GM12878 (cell line): ENCODE results near the gene RPS2. TPM values are rescaled to one million over a fixed set of nuclear protein-coding genes. Genes with fewer than 3 reads are reported as not detected.

Experiments
- BCLAF1 ChIP-seq: fragments of 450-650 bp; IDR thresholded peaks from 2 replicates; pipeline ENCODE4 v1.6.1; 2017; ENCODE audit warnings: antibody characterized with exemption, mild to moderate bottlenecking, moderate library complexity
- BMI1 ChIP-seq: fragments of 450-650 bp; IDR thresholded peaks from 2 replicates; pipeline ENCODE4 v1.6.1; 2016; ENCODE audit warnings: mild to moderate bottlenecking, moderate library complexity, borderline replicate concordance
- CEBPB ChIP-seq, 2 experiments: fragments of 150-350 bp in 1 of 2; IDR thresholded peaks; 2 replicates each; pipeline ENCODE4 v1.6.1; 2012 to 2014; ENCODE audit warnings: low read depth in 2 of 2, low read length in 2 of 2, borderline replicate concordance in 1 of 2, inconsistent platforms in 1 of 2
- CHD1 ChIP-seq: IDR thresholded peaks from 2 replicates; pipeline ENCODE4 v1.6.1; 2012; ENCODE audit warnings: low read depth, low read length, improper control_type of control experiment
- CHD4 ChIP-seq: fragments of 200-600 bp; sonication (generic); IDR thresholded peaks from 2 replicates; pipeline ENCODE4 v1.6.1; 2016; ENCODE audit warnings: mild to moderate bottlenecking
- DPF2 ChIP-seq: fragments of 450-650 bp; IDR thresholded peaks from 2 replicates; pipeline ENCODE4 v1.6.1; 2017; ENCODE audit warnings: mild to moderate bottlenecking
- E2F8 ChIP-seq: fragments of 450-650 bp; IDR thresholded peaks from 2 replicates; pipeline ENCODE4 v1.6.1; 2018; ENCODE audit warnings: mild to moderate bottlenecking, low read depth, moderate library complexity; ENCODE audit not compliant: partially characterized antibody
- ETV6 ChIP-seq, 2 experiments: fragments of 450-650 bp in 1 of 2; IDR thresholded peaks in 1 of 2; conservative IDR thresholded peaks in 1 of 2; 2 replicates each; pipeline ENCODE4 v1.6.1; 2014; ENCODE audit warnings: antibody characterized with exemption in 1 of 2, borderline replicate concordance in 1 of 2, low read depth in 1 of 2, mild to moderate bottlenecking in 1 of 2, moderate library complexity in 1 of 2
- GATAD2B ChIP-seq: fragments of 450-650 bp; conservative IDR thresholded peaks from 2 replicates; pipeline ENCODE4 v1.6.1; 2017; ENCODE audit warnings: low read depth, mild to moderate bottlenecking, moderate library complexity
- IRF4 ChIP-seq: IDR thresholded peaks from 2 replicates; pipeline ENCODE4 v1.6.1; 2011; ENCODE audit warnings: low read depth, low read length
- MTA2 ChIP-seq: fragments of 450-650 bp; IDR thresholded peaks from 2 replicates; pipeline ENCODE4 v1.6.1; 2016; ENCODE audit warnings: low read depth, mild to moderate bottlenecking, moderate library complexity
- MTA3 ChIP-seq: IDR thresholded peaks from 2 replicates; pipeline ENCODE4 v1.6.1; 2012; ENCODE audit warnings: low read length, inconsistent platforms, borderline replicate concordance
- NBN ChIP-seq: fragments of 450-650 bp; IDR thresholded peaks from 2 replicates; pipeline ENCODE4 v1.6.1; 2016
- NR2F1 ChIP-seq: fragments of 450-650 bp; conservative IDR thresholded peaks from 2 replicates; pipeline ENCODE4 v1.6.1; 2017; ENCODE audit warnings: mild to moderate bottlenecking
- POU2F2 ChIP-seq: IDR thresholded peaks from 3 replicates; pipeline ENCODE4 v1.6.1; 2011; ENCODE audit warnings: low read depth, mild to moderate bottlenecking, low read length, borderline replicate concordance
- RAD51 ChIP-seq: fragments of 450-650 bp; IDR thresholded peaks from 2 replicates; pipeline ENCODE4 v1.6.1; 2016; ENCODE audit warnings: moderate library complexity, mild to moderate bottlenecking, inconsistent platforms
- SIN3A ChIP-seq: IDR thresholded peaks from 2 replicates; pipeline ENCODE4 v1.6.1; 2012; ENCODE audit warnings: low read depth, low read length, improper control_type of control experiment
- SMAD5 ChIP-seq: IDR thresholded peaks from 2 replicates; pipeline ENCODE4 v1.6.1; 2016; ENCODE audit warnings: antibody characterized with exemption, low read depth
- SPI1 ChIP-seq: IDR thresholded peaks from 2 replicates; pipeline ENCODE4 v1.6.1; 2011; ENCODE audit warnings: low read depth, mild to moderate bottlenecking, low read length, moderate library complexity, borderline replicate concordance; ENCODE audit not compliant: insufficient read depth
- SRF ChIP-seq, 2 experiments: IDR thresholded peaks; 2 replicates each; pipeline ENCODE4 v1.6.1; 2011; ENCODE audit warnings: low read depth in 2 of 2, low read length in 2 of 2, mild to moderate bottlenecking in 1 of 2, moderate library complexity in 1 of 2
- SUZ12 ChIP-seq: fragments of 200-600 bp; sonication (generic); IDR thresholded peaks from one replicate; pipeline ENCODE4 v1.6.1; 2018; ENCODE audit warnings: antibody characterized with exemption, mild to moderate bottlenecking; ENCODE audit not compliant: unreplicated experiment
- TCF7 ChIP-seq: IDR thresholded peaks from 2 replicates; pipeline ENCODE4 v1.6.1; 2014; ENCODE audit warnings: antibody characterized with exemption, borderline replicate concordance
- USF1 ChIP-seq: IDR thresholded peaks from 2 replicates; pipeline ENCODE4 v1.6.1; 2011; ENCODE audit warnings: borderline replicate concordance, low read depth, mild to moderate bottlenecking, moderate library complexity, mixed read lengths, low read length; ENCODE audit not compliant: insufficient read depth; ENCODE audit errors: extremely low read length
- ZNF207 ChIP-seq: fragments of 450-650 bp; IDR thresholded peaks from 2 replicates; pipeline ENCODE4 v1.6.1; 2014; ENCODE audit warnings: antibody characterized with exemption, mild to moderate bottlenecking, borderline replicate concordance
- ZNF384 ChIP-seq: IDR thresholded peaks from 2 replicates; pipeline ENCODE4 v1.6.1; 2012; ENCODE audit warnings: low read depth, mild to moderate bottlenecking, low read length, improper control_type of control experiment, borderline replicate concordance
- ZNF622 ChIP-seq: fragments of 450-650 bp; IDR thresholded peaks from 2 replicates; pipeline ENCODE4 v1.6.1; 2017; ENCODE audit warnings: mild to moderate bottlenecking, inconsistent platforms
- polyA plus RNA-seq, 11 experiments: library from polyadenylated mRNA; depleted of rRNA in 4 of 11; unstranded in 6 of 11; stranded (reverse) in 5 of 11; fragments of >200 nt; fragmentation: Nextera tagmentation in 4 of 11; fragmentation: Illumina TruSeq in 1 of 11; extraction: Ambion mirVana in 4 of 11; extraction: Trizol in 1 of 11; gene quantifications; 1 replicate in 1 of 11; 2 replicates in 10 of 11; pipeline versions ENCODE4 v1.2.1 to v1.2.3, GENCODE V29; 2011 to 2016; ENCODE audit warnings: inconsistent platforms in 2 of 11, missing spikeins in 2 of 11, low read depth in 1 of 11
- total RNA-seq, 4 experiments: library from RNA; depleted of rRNA in 3 of 4; stranded (reverse); fragments of >200 nt in 3 of 4; fragmentation: Illumina TruSeq in 1 of 4; extraction: Trizol in 1 of 4; gene quantifications; 2 replicates each; pipeline versions ENCODE4 v1.2.1 to v1.2.3, GENCODE V29; 2013 to 2021

The RPS2 gene
- total and polyA plus RNA-seq, 10 of the 15 experiments (the other 5 are each of a cell fraction or from before 2014, with no cell fraction given), result 1,295 to 7,121 (median 3,933) TPM

GRCh38 chr16:1959269-1960039 is 5.2 kb downstream of the RPS2 start, which contains the start of gene NDUFB10 (continued):
- TF ChIP-seq USF1 (no peak), GATAD2B (peak; percentile 92), IRF4 (no peak), SUZ12 (no peak), ZNF622 (no peak), NR2F1 (peak; percentile 93), ZNF207 (peak; percentile 74; the same call in 1 of the 2 replicates), CHD4 (no peak), E2F8 (no peak), MTA2 (no peak), SPI1 (no peak), DPF2 (0 out of 2 replicates have a peak, but pooled peaks have one; percentile 62), CHD1 (no peak), ZNF384 (no peak), CEBPB (IDR thresholded peaks at IDR 0.05; ENCODE audit: borderline replicate concordance in 1 of 2, low read depth in 2 of 2, low read length in 2 of 2) (no peak), SMAD5 (no peak), ETV6 (conservative IDR thresholded peaks at IDR 0.05 in 1 of 2, IDR thresholded peaks at IDR 0.05 in 1 of 2; ENCODE audit: borderline replicate concordance in 1 of 2, low read depth in 1 of 2) (no peak), SRF (IDR thresholded peaks at IDR 0.05; ENCODE audit: low read depth in 2 of 2, low read length in 2 of 2) (no peak), TCF7 (no peak), BMI1 (no peak), RAD51 (no peak), SIN3A (peak; percentile 27; the same call in 1 of the 2 replicates), MTA3 (no peak), POU2F2 (peak; percentile 59; the same call in 1 of the 3 replicates), NBN (no peak), BCLAF1 (no peak)
